RWPE1 (cell line): ENCODE results near the gene RASL10A.

Source experiments
- CTCF ChIA-PET: fragments of 350-600 bp; sonication (Branson Sonifier 250); formaldehyde crosslinking; extraction: SDS; loops from one replicate; lab custom pipeline; 2021; lab: Yijun Ruan, JAX
- POLR2A ChIA-PET: fragments of 400-600 bp; formaldehyde crosslinking; extraction: SDS; loops from one replicate; lab custom pipeline; 2020; ENCODE audit warnings: antibody characterized with exemption; ENCODE audit not compliant: low non-redundant PET; lab: Yijun Ruan, JAX
- DNase-seq: peaks from one replicate; pipeline ENCODE4 v3.0.0; 2012; ENCODE audit warnings: low spot score
- H3K27ac ChIP-seq: fragments of 450-650 bp; 2 replicates; pipeline ENCODE4 v1.5.1; 2017
- TF ChIP-seq, protein P1 (sequence below): fragments of 450-650 bp; conservative IDR thresholded peaks from 2 replicates; pipeline ENCODE4 v1.5.1; 2017; ENCODE audit warnings: low read depth, mild to moderate bottlenecking

Gene RASL10A

DNA sequence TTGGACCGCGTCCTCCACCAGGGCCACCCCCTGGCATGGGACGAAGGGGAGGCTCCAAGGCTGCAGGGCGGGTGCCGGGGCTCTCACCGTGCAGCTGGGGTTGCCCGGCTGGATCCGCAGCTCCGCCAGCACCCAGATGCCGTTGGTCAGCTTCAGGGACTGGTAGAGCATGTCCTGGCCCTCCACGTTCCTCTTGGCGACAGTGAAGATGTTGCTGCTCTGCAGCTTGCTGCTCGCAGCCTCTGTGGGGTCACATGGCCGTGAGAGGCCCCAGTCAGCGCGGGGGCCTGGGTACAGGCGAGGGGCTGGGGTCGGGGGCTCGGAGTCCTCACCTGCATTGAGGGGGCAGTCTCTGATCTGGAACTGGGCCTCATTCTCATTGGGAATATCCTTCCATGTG, 14.8 kb upstream of the RASL10A start:
- TF ChIP-seq, protein P1, sequence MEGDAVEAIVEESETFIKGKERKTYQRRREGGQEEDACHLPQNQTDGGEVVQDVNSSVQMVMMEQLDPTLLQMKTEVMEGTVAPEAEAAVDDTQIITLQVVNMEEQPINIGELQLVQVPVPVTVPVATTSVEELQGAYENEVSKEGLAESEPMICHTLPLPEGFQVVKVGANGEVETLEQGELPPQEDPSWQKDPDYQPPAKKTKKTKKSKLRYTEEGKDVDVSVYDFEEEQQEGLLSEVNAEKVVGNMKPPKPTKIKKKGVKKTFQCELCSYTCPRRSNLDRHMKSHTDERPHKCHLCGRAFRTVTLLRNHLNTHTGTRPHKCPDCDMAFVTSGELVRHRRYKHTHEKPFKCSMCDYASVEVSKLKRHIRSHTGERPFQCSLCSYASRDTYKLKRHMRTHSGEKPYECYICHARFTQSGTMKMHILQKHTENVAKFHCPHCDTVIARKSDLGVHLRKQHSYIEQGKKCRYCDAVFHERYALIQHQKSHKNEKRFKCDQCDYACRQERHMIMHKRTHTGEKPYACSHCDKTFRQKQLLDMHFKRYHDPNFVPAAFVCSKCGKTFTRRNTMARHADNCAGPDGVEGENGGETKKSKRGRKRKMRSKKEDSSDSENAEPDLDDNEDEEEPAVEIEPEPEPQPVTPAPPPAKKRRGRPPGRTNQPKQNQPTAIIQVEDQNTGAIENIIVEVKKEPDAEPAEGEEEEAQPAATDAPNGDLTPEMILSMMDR = no peak
- CTCF ChIA-PET = no interaction called here
- H3K27ac ChIP-seq = peak overlapping the region; percentile 15
- POLR2A ChIA-PET = no interaction called here
- DNase-seq = no peak

DNA sequence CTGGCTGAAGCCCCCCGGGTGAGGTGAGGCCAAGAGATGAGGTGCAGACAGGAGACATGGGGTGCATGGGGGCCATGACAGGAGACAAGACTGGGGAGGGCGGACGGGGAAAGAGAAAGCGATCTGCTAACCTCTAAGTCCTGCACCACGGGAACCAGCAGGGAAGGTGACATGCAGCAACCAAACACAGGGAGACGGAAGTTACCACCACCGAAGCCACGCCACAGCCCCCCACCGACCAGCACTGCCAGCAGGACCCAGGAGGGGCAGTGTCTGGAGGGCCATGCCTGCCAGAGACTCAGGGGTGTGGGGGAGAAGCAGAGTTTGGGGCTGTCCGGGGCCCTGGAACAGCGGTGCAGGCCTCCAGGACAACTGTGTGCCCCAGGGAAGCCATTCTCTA, 14.1 kb upstream of the RASL10A start:
- no peak for DNase-seq
- CTCF ChIA-PET = no interaction called here
- peak overlapping the region; percentile 15 for H3K27ac ChIP-seq
- TF ChIP-seq, protein P1 = no peak
- POLR2A ChIA-PET = no interaction called here

GRCh38 chr22:29328566-29329500, 13.3 kb upstream of the RASL10A start:
- H3K27ac ChIP-seq = peak overlapping the region; percentile 15
- DNase-seq = no peak
- ChIA-PET CTCF (no interaction called here), POLR2A (no interaction called here)
- TF ChIP-seq, protein P1 = no peak

GRCh38 chr22:29328055-29328454, 12.6 kb upstream of the RASL10A start:
- POLR2A ChIA-PET = no interaction called here
- H3K27ac ChIP-seq = peak overlapping the region; percentile 15
- TF ChIP-seq, protein P1 = no peak
- DNase-seq = no peak
- CTCF ChIA-PET = interaction anchor here (0.5 kb wide), 1 partner anchor 101 kb away, joined by 4 read pairs; no protein-coding TSS in a partner anchor

GRCh38 chr22:29327089-29327764, 11.7 kb upstream of the RASL10A start:
- ChIA-PET POLR2A (no interaction called here), CTCF (interaction anchor here (0.5 to 0.6 kb wide), 2 partner anchors 100 to 155 kb away, joined by 3 to 4 read pairs; no protein-coding TSS in a partner anchor)
- H3K27ac ChIP-seq = peak overlapping the region; percentile 13; the same call in 1 of the 2 replicates

DNA sequence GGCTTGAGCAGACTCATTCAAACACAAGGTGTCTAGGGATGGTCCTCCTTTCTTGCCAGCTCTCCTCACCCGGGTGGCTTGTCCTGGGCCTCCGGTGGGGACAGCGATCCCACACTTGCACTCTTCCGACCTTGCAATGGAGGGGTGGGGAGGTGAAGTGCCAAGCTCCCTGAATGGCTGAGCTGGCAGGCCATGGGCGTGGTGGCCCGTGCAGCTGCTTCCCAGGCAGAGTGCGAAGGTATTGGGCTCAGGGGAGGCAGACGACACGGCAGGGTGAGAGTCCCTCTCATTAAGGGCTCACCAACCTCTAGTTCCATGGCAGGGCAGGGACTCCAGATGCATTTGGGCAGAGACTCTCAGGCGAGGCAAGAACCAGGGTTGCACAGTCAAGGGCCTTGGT, 11.0 kb upstream of the RASL10A start:
- TF ChIP-seq, protein P1 = no peak
- H3K27ac ChIP-seq = peak overlapping the region; percentile 13
- no peak for DNase-seq
- POLR2A ChIA-PET = no interaction called here
- CTCF ChIA-PET = no interaction called here

More at GRCh38 chr22:29327089-29327764, 11.7 kb upstream of the RASL10A start:
- TF ChIP-seq, protein P1 = no peak
- no peak for DNase-seq
